Measurements from ENCODE around the gene DDX1.

The DDX1 gene

DNA sequence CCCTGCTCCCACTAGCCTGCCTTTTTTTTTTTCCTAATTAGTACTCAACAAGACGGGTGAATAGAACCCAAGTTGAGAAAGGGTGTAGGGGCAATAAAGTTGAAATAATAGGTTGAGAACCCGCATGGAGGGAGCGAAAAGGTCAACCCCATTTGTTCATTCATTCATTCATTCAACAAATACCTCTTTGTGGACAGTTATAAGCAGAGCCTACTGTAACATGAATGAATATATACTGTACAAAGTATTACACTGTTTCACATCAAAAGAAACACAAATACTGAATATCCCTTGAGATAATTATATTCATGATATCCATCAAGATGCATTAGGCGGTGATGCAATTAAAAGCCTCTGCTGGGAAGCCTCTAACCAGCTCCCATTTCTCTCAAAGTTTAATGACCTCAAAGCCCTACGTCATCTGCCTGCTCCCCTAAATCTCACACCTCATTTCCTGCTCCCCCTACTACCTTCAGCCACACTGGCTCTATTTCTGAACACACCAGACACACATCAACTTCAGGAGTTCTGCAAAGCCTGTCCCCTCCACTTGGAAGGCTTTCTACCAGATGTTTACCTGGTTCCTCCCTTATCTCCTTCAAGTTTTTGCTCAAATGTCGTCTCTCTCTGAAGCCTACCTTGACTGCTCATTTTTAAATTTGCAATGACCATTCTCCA is 29.2 kb upstream of the DDX1 start:
- DNase-seq, result no peak

DNA sequence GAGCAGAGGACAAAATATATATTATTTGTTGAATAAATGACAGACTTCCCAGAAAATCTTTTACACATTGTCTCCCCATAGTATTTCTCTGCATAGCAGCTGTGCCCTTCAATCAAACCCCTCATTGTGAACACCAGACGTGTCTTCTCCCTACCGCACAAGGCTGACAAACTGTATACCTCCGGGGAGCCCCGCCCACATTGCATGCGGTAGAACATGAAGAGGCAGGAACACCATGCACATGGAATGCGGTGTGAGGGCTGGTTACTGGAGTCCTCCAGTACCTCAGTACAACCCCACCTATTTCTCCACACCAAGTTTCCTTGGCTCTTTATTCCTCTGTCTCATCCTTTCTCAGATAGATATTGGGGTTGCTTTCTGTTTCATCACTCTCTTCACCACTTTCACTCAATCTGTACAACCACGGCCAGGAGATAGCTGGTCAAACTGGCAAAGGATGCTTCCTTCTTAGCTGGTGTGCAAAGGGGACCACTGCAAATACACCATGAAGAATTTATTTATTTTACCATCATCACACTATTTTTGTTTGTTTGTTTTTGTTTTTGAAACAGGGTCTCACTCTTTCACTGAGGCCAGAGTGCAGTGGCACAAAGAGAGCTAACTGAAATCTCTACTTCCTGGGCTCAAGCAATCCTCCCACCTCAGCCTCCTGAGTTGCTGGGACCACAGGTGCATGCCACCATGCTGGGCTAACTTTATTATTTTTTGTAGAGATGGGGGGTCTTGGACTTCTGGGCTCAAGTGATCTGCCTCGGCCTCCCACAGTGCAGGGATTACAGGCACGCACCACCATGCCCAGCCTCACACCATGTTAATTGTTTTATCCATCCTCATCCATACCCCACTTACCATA is 28.2 kb upstream of the DDX1 start:
- no peak for DNase-seq

DNA sequence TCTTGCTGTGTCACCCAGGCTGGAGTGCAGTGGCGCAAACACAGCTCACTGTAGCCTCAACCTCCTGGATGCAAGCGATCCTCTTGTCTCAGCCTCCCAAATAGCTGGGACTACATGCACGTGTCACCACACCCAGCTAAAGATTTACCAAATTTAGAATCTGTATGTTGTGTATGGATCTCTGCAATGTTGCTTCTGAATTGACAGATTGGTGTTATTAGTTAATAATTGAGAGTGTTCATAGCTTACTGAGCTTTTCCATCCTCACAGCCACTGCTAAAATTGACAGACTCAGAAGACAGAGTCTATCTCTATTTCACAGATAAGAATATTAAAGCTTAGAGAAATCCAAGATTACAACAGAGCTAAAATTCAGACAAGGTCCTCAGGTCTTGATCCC is 26.3 kb upstream of the DDX1 start:
- no peak for DNase-seq

GRCh38 chr2:15565994-15566671 is 25.5 kb upstream of the DDX1 start:
- DNase-seq, result no peak

DNA sequence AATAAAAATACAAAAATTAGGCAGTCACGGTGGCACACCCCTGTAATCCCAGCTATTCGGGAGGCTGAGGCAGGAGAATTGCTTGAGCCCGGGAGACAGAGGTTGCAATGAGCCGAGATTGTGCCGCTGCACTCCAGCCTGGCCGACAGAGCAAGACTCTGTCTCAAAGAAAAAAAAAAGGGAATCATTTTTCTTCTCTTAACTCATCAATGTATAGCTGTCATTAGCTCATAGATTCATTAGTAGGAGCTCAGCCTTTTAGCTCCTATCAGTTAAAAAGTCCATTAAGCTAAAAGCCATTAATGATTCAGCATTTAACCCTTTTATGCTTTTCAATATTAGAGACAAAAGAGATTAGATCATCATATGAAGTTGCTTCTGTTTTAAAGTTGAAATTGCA is 24.8 kb upstream of the DDX1 start:
- DNase-seq, result no peak

DNA sequence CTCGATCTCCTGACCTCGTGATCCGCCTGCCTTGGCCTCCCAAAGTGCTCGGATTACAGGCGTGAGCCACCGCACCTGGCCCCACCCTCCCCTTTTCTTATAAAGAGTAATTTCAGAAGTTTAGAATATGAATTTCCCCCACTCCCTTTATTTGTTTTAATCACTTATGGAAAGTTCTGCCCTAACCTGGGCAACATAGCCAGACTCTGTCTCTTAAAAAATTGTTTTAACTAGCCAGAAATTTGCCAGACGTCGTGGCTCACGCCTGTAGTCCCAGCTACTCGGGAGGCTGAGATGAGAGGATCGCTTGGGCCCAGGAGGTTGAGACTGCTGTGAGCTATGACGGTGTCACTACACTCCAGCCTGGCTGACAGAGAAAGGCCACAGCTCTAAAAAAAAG is 22.8 kb upstream of the DDX1 start:
- DNase-seq, result no peak

GRCh38 chr2:15570104-15570503 is 21.6 kb upstream of the DDX1 start:
- DNase-seq, result no peak

GRCh38 chr2:15571729-15572128 is 19.9 kb upstream of the DDX1 start:
- no peak for DNase-seq

DNA sequence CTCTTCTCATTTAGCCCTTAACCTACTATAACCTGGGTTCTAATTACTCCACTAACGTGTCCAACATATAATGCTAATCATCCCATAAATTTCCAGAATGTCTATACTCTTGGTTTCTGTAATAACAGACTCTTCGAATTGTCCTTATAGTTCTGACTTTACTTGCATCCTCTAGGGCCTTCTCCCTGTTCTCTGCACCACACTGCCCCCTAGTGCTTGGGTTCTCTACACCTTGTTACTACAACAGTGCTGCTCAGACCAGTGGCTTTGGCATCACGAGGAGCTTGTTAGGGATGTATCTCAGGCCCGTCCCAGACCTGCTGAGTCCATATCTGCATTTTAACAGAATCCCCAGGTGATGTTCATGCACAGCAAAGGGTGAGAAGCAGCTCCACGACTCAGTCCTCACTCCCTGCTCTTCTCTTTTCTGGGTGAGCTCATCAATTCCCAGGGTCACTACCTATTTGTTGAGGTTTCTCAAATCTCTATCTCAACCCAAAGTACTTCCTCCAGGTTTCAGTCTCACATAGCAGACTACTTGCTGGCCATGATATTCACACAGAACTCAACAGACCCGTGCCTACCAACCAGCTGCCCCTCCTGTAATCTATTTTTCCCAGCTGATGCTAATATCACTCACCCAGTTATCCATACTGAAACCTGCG is 14.5 kb upstream of the DDX1 start:
- DNase-seq, result peak; percentile 77

DNA sequence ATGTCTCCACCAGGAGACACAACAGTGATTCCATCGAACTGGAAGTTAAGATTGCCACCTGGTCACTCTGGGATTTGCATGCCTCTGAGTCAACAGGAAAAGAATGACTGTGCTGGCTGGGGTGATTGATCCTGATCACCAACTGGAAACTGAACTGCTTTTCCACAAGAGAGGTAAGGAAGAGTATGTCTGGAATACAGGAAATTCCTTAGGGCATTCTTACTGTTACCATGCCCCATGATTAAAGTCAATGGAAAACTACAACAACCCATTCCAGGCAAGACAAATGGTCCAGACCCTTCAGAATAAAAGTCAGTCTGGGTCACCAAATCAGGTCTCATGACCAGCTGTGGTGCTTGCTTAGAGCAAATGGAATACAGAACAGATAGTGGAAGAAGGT is 12.0 kb upstream of the DDX1 start:
- DNase-seq, result peak; percentile 49

- no peak for DNase-seq
Observed at GRCh38 chr2:15580451-15580850, 11.2 kb upstream of the DDX1 start.

DNA sequence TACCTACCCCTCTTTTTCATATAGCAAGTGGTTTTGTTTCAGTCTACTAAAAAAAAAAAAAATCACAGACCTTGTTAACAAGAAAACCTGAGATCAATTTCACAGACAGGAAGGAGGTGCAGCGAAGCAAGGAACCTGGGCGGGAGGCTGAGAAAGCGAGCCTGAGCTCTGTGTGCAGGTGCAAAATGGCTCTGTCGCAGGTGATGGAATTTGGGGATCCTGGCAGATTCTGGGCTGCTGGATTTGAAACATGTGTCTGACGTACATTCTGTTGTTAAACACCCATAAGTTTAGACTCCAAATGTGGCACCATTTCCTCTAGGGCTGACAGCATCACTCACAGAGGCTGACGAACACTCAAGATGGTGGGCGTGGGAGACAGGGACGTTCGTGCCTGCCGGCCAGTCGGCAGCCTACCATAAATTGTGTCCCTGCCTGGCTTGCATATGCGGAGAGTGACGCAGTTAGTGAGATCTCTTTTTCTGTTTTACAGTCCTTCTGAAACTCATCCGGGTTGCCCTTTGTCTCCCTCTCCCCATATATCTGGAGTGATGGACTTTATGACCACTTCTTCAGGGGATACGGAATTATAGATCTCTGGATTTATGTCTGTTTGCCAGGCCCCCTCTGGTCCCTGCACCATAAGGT is 8.8 kb upstream of the DDX1 start:
- no peak for DNase-seq

GRCh38 chr2:15583826-15584225 is 7.8 kb upstream of the DDX1 start:
- no peak for DNase-seq

- no peak for DNase-seq
Observed at GRCh38 chr2:15584316-15584715, 7.4 kb upstream of the DDX1 start.

DNA sequence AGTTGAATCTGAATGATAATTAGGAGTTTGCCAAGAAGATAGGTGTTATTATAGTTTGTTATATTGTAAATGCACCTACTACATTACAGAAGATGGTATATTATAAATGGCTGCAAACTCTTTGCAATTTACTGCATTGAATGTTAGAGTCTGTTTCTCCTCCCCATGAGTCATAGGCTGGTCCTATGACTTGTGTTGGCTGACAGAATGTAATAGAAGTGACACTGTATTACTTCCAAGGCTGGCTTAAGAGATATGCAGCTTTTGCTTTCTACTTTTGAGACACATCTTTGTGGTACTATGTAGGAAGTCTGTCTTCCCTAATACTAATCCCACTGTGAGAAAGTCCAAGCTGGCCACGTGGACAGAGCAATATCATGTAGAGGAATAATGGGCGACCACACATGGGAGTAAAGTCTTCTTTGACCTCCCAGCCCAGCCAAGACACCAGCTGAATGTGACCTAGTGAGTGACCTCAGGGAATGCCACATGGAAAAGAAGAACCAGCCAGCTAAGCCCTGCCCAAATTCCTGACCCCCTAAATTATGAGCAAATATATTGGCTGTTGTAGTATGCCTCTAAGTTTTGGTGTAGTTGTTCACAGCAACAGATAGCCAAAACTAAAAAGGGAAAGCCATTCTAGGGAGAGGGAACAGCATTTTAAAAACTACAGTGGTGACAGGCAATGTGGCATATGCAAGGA is 6.8 kb upstream of the DDX1 start:
- no peak for DNase-seq

- peak; percentile 61 for DNase-seq
Observed at GRCh38 chr2:15588329-15588919, 3.2 kb upstream of the DDX1 start.

DNA sequence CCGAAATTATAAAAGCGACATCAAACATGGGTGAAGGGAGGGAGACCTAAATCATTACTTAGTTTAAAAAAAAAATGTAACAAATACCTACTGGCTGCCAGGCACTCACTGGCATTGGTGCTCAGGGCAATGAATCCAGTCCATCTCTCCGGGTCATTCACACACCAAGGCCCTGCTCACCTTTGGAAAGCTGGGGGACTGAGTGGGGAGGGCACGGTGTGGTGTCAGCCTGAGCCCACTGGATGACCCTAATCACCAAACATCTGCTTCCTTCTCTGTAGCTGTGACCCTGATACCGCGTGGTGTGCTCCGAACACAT is 336 bp upstream of the DDX1 start:
- DNase-seq, result no peak

- DNase-seq, result no peak
Observed at GRCh38 chr2:15593327-15593705, 1.6 kb downstream of the DDX1 start.

DNA sequence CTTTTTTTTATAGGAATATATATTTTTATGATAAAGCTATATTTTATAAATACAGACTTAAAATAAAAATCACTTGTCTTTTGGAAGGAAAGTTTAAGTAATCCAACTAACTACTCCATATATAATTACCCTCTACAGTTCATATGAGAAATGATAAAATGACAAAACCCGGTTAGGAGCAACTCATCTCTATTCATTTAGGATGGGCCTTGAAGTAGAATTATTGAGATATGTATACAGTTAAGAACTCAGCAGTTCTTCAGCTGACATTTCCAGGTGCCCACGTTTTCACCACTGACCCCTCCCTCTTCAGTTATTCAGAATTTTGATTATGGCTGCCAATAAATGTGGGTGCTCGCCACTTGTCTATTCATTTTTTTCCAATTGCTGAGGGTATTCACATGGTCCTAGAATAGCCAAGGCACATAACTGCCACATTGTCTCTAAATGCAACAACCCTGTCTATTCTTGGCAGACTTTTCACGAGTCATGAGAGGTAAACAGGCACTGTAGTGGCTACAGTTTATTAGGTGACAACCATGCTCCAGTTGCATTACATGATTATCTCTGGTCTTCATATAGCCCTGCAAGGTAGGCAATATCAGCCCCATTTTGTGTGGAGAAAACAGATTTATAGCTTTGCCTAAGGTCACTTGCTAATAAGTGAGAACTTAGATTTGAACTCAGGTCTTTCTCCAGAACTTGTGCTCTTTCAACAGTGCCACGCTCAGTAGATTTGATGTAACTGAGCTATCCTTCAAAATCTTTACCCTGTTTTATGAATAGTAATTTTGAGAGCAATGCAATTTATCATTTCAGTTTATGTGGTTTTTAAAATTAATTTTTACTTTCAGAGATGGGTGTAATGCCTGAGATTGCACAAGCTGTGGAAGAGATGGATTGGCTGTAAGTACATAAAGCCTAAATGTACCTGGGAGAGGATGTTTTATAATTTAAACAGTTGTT is 2.9 kb downstream of the DDX1 start:
- no peak for DNase-seq

DNA sequence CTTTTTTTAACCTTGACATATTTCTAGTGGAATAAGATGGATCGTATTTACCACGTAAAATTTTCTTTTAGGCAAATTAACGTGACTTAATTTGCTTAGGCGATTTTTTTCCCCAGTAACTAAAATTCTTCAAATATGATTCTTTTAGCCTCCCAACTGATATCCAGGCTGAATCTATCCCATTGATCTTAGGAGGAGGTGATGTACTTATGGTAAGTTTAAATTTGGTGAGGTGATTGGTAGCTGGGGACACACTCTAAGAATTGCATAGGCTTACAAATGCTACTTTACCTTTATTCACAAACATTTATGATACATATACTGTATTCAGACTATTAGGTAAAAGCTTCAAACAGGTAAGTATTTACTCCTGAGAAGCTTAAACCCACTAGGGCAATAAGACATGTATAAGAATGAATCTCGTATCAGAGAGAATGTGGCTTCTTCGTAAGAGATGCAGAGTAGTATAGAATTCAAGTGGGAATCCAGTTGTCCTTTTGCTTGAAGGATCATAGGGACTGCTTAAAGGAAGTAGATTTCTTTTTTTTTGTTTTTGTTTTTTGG is 3.8 kb downstream of the DDX1 start:
- no peak for DNase-seq
